Prostate gland (tissue), 2 donors: ENCODE data around the gene GLDC.

ENCODE experiments used
- POLR2A ChIP-seq: fragments of 450-650 bp; IDR thresholded peaks from one replicate; pipeline ENCODE4 v1.6.1; 2016; ENCODE audit warnings: antibody characterized with exemption, mild to moderate bottlenecking
- TF ChIP-seq, protein P1 (sequence below), 4 experiments: fragments of 200-600 bp in 2 of 4; fragments of 450-650 bp in 2 of 4; sonication (generic) in 2 of 4; IDR thresholded peaks; 1 replicate in 3 of 4; 2 replicates in 1 of 4; pipeline ENCODE4 v1.5.1; 2016 to 2019; ENCODE audit warnings: antibody characterized with exemption in 4 of 4, mild to moderate bottlenecking in 2 of 4, moderate library complexity in 2 of 4

DNA sequence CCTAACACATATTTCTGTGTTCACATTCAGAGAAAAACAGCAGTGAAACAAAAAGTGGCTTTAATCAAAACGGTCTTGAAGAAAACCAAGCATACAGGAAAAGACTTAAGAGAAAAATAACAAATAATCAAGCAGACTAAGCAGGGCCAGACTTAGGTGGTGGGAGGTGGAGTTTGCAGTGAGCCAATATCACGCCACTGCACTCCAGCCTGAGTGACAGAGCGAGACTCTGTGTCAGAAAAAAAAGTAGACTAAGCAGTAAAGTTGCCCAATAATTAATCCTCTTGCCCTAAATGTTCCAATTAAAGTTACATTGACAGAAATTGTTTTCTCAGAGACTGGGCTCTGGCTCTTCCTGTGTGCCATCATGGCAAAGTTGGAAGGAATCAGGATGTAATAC is 26.6 kb upstream of the GLDC start:
- TF ChIP-seq, protein P1, sequence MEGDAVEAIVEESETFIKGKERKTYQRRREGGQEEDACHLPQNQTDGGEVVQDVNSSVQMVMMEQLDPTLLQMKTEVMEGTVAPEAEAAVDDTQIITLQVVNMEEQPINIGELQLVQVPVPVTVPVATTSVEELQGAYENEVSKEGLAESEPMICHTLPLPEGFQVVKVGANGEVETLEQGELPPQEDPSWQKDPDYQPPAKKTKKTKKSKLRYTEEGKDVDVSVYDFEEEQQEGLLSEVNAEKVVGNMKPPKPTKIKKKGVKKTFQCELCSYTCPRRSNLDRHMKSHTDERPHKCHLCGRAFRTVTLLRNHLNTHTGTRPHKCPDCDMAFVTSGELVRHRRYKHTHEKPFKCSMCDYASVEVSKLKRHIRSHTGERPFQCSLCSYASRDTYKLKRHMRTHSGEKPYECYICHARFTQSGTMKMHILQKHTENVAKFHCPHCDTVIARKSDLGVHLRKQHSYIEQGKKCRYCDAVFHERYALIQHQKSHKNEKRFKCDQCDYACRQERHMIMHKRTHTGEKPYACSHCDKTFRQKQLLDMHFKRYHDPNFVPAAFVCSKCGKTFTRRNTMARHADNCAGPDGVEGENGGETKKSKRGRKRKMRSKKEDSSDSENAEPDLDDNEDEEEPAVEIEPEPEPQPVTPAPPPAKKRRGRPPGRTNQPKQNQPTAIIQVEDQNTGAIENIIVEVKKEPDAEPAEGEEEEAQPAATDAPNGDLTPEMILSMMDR (IDR thresholded peaks at IDR 0.05) = no peak
- no peak for TF ChIP-seq POLR2A
